ENCODE results near the gene RAB11FIP5. TPM values are rescaled to one million over a fixed set of nuclear protein-coding genes. Genes with fewer than 3 reads are reported as not detected.
A peak's percentile ranks its signal among the peaks of the same experiment; 100 is the strongest.
"Not testable (repeated sequence)": the region's sequence is repeated elsewhere in the genome, so short reads cannot be mapped to it uniquely, and the experiment has no call there.

Gene RAB11FIP5
- total and polyA plus RNA-seq, 2 experiments from 2014 or later: 4.4 to 16.6 TPM

GRCh38 chr2:73095910-73096309 is 16.8 kb downstream of the RAB11FIP5 start (continued):
- no peak for TF ChIP-seq ZNF331 (CRISPR knock-in tag; IDR thresholded peaks at IDR 0.05; ENCODE audit: low read depth)
- TF ChIP-seq ZNF462 (CRISPR knock-in tag; IDR thresholded peaks at IDR 0.05): no peak

- H3K4me3 ChIP-seq; ATAC-seq; H3K27me3 ChIP-seq (ENCODE audit: insufficient read depth); H3K27ac ChIP-seq (ENCODE audit: low read depth); H2AFZ ChIP-seq; H3K79me2 ChIP-seq (replicated peaks; ENCODE audit: insufficient read depth); DNase-seq (ENCODE audit: low spot score); H3K27me3 Mint-ChIP-seq (ENCODE audit: insufficient read depth, low read depth, poor library complexity); H4K20me1 ChIP-seq (replicated peaks; ENCODE audit: insufficient read depth); H3K36me3 ChIP-seq (ENCODE audit: insufficient read depth); H3K27ac Mint-ChIP-seq; H3K36me3 Mint-ChIP-seq (ENCODE audit: low read depth); H3K4me1 ChIP-seq (ENCODE audit: insufficient read depth); H3K9me2 ChIP-seq (ENCODE audit: insufficient read depth); H3F3A ChIP-seq (replicated peaks; ENCODE audit: low read depth); H3K4me3 Mint-ChIP-seq; H3K9me3 Mint-ChIP-seq; H3K4me2 ChIP-seq: not testable (repeated sequence)
- peaks cover 14% of the 10 kb centered on the region; the same call in 2 of the 3 replicates for H3K4me1 Mint-ChIP-seq
These were observed 19.0 kb downstream of the RAB11FIP5 start for GRCh38 chr2:73093601-73094218.

- H3K36me3 Mint-ChIP-seq (ENCODE audit: low read depth): no peaks in the 10 kb centered on the region
- no peak for DNase-seq (ENCODE audit: low spot score)
- H3K27ac ChIP-seq (ENCODE audit: low read depth): no peak overlapping the region
- no peak overlapping the region for H3K4me3 ChIP-seq
- H3F3A ChIP-seq (replicated peaks; ENCODE audit: low read depth): no peaks in the 10 kb centered on the region
- no peaks in the 10 kb centered on the region for H3K27me3 ChIP-seq (ENCODE audit: insufficient read depth)
- H3K4me2 ChIP-seq: no peak overlapping the region
- H3K79me2 ChIP-seq (replicated peaks; ENCODE audit: insufficient read depth): no peaks in the 10 kb centered on the region; the same call in 1 of the 2 replicates
- no peak overlapping the region for H2AFZ ChIP-seq
- no peak overlapping the region for H3K4me3 Mint-ChIP-seq
- no peaks in the 10 kb centered on the region for H3K9me2 ChIP-seq (ENCODE audit: insufficient read depth)
- peaks cover 14% of the 10 kb centered on the region; the same call in 2 of the 3 replicates for H3K4me1 Mint-ChIP-seq
- H3K27me3 Mint-ChIP-seq (ENCODE audit: insufficient read depth, low read depth, poor library complexity): peaks cover 10% of the 10 kb centered on the region
- H3K36me3 ChIP-seq (ENCODE audit: insufficient read depth): no peaks in the 10 kb centered on the region
- no peak overlapping the region for H3K27ac Mint-ChIP-seq
- H3K4me1 ChIP-seq (ENCODE audit: insufficient read depth): no peaks in the 10 kb centered on the region
- H3K9me3 Mint-ChIP-seq: no peaks in the 10 kb centered on the region; the same call in 2 of the 3 replicates
- H4K20me1 ChIP-seq (replicated peaks; ENCODE audit: insufficient read depth): peaks cover 3% of the 10 kb centered on the region
- peak; percentile 34 for ATAC-seq
- TF ChIP-seq EZH2 (IDR thresholded peaks at IDR 0.05; ENCODE audit: low read depth, unreplicated experiment): no peak
- TF ChIP-seq EZH2phosphoT487 (IDR thresholded peaks at IDR 0.05; ENCODE audit: unreplicated experiment): no peak
- TF ChIP-seq CTCF (conservative IDR thresholded peaks at IDR 0.05; ENCODE audit: low read depth in 2 of 2): no peak
- no peak for TF ChIP-seq POLR2AphosphoS5 (IDR thresholded peaks at IDR 0.05; ENCODE audit: low read depth)
- no peak for TF ChIP-seq ZNF114 (CRISPR knock-in tag; IDR thresholded peaks at IDR 0.05)
These were observed 20.5 kb downstream of the RAB11FIP5 start for GRCh38 chr2:73092146-73092783.
